ENCODE data around the gene GPR137B.

DNA sequence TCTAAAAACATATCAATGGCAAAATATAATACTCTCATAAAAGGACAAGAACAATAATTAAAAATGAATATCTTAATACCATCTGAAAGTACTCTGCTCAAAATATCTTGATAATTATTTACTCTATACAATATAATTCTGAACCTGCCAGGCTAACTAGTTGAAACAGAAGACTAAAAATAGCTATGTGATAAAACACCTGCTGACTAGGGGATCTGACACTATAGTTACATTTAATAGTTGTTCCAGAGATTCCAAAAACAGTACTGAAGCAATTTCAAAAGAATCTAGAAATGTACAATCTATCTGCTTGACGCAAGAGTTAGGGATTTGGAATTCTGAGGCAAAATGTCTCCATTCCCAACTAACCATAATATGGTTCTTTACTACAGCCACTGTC is 109.2 kb downstream of the GPR137B start:
- TF ChIP-seq POLR2A (IDR thresholded peaks at IDR 0.05) = no peak
- TF ChIP-seq POLR2AphosphoS5 (IDR thresholded peaks at IDR 0.05) = no peak
